ENCODE results near the gene WWOX.

GRCh38 chr16:78321620-78322360 lies 222.3 kb downstream of the WWOX start:
- no peak for TF ChIP-seq SIX5 (IDR thresholded peaks at IDR 0.05; ENCODE audit: low read depth, low read length)
- TF ChIP-seq CREB1 (IDR thresholded peaks at IDR 0.05) = peak; percentile 71
- TF ChIP-seq RFX5 (IDR thresholded peaks at IDR 0.05; ENCODE audit: borderline replicate concordance, low read depth, low read length) = no peak
- TF ChIP-seq SP1 (IDR thresholded peaks at IDR 0.05; ENCODE audit: low read depth, low read length) = no peak
- TF ChIP-seq ATF3 (IDR thresholded peaks at IDR 0.05; ENCODE audit: insufficient read depth, low read depth, low read length) = no peak
- no peak for TF ChIP-seq CTCF (IDR thresholded peaks at IDR 0.05; ENCODE audit: control extremely low read depth in 1 of 3, insufficient read depth in 1 of 3, low read depth in 1 of 3, low read length in 3 of 3)

All from H1 (cell line).